ENCODE measurements around the gene RAPGEF4. TPM values are rescaled to one million over a fixed set of nuclear protein-coding genes. Genes with fewer than 3 reads are reported as not detected.

Gene RAPGEF4
- total and polyA plus RNA-seq, 2 of the 13 experiments (the other 11 are each of a cell fraction or from before 2014, with no cell fraction given) = 0.78 to 0.91 TPM

GRCh38 chr2:173010233-173010632, 274.6 kb downstream of the RAPGEF4 start:
- intact Hi-C loops (cut with micrococcal nuclease; ENCODE audit: unreplicated experiment) = no loop called here
- Histone ChIP-seq H4K20me1 (ENCODE audit: insufficient read depth, low read length) (no peaks in the 10 kb centered on the region), H3K4me3 (replicated peaks in 1 of 3; ENCODE audit: insufficient read depth in 1 of 3, low read depth in 2 of 3, low read length in 3 of 3) (no peak overlapping the region), H3K27me3 (ENCODE audit: control insufficient read depth in 1 of 2, insufficient read depth in 2 of 2, low read length in 2 of 2) (peaks cover 0 to 11% of the 10 kb centered on the region in 2 experiments; a peak in 2 of 5 replicates), H3K79me2 (ENCODE audit: insufficient read depth, low read length) (no peaks in the 10 kb centered on the region), H3K9me3 (ENCODE audit: low read length) (no peaks in the 10 kb centered on the region), H2AFZ (ENCODE audit: low read length) (no peak overlapping the region), H3K4me2 (ENCODE audit: low read depth, low read length) (no peak overlapping the region), H3K36me3 (replicated peaks in 1 of 2; ENCODE audit: control insufficient read depth in 1 of 2, insufficient read depth in 2 of 2, low read length in 2 of 2) (no peaks in the 10 kb centered on the region), H3K4me1 (ENCODE audit: insufficient read depth, low read length) (peaks cover 18% of the 10 kb centered on the region), H3K27ac (ENCODE audit: extremely low read length, insufficient read depth, low read length) (no peak overlapping the region), H3K9ac (ENCODE audit: insufficient read depth, low read depth, low read length) (no peak overlapping the region)
- ChIA-PET CTCF (ENCODE audit: low intra/inter-chr PET ratio, low total read pairs) (no interaction called here), POLR2A (no interaction called here)
- FAIRE-seq (no peak), DNase-seq (ENCODE audit: low spot score) (no peak), ATAC-seq (no peak)
- TF ChIP-seq ZNF780A (CRISPR knock-in tag; IDR thresholded peaks at IDR 0.05) (no peak), NFIB (CRISPR knock-in tag; IDR thresholded peaks at IDR 0.05; ENCODE audit: borderline replicate concordance) (no peak)
- TF ChIP-seq, protein P1, sequence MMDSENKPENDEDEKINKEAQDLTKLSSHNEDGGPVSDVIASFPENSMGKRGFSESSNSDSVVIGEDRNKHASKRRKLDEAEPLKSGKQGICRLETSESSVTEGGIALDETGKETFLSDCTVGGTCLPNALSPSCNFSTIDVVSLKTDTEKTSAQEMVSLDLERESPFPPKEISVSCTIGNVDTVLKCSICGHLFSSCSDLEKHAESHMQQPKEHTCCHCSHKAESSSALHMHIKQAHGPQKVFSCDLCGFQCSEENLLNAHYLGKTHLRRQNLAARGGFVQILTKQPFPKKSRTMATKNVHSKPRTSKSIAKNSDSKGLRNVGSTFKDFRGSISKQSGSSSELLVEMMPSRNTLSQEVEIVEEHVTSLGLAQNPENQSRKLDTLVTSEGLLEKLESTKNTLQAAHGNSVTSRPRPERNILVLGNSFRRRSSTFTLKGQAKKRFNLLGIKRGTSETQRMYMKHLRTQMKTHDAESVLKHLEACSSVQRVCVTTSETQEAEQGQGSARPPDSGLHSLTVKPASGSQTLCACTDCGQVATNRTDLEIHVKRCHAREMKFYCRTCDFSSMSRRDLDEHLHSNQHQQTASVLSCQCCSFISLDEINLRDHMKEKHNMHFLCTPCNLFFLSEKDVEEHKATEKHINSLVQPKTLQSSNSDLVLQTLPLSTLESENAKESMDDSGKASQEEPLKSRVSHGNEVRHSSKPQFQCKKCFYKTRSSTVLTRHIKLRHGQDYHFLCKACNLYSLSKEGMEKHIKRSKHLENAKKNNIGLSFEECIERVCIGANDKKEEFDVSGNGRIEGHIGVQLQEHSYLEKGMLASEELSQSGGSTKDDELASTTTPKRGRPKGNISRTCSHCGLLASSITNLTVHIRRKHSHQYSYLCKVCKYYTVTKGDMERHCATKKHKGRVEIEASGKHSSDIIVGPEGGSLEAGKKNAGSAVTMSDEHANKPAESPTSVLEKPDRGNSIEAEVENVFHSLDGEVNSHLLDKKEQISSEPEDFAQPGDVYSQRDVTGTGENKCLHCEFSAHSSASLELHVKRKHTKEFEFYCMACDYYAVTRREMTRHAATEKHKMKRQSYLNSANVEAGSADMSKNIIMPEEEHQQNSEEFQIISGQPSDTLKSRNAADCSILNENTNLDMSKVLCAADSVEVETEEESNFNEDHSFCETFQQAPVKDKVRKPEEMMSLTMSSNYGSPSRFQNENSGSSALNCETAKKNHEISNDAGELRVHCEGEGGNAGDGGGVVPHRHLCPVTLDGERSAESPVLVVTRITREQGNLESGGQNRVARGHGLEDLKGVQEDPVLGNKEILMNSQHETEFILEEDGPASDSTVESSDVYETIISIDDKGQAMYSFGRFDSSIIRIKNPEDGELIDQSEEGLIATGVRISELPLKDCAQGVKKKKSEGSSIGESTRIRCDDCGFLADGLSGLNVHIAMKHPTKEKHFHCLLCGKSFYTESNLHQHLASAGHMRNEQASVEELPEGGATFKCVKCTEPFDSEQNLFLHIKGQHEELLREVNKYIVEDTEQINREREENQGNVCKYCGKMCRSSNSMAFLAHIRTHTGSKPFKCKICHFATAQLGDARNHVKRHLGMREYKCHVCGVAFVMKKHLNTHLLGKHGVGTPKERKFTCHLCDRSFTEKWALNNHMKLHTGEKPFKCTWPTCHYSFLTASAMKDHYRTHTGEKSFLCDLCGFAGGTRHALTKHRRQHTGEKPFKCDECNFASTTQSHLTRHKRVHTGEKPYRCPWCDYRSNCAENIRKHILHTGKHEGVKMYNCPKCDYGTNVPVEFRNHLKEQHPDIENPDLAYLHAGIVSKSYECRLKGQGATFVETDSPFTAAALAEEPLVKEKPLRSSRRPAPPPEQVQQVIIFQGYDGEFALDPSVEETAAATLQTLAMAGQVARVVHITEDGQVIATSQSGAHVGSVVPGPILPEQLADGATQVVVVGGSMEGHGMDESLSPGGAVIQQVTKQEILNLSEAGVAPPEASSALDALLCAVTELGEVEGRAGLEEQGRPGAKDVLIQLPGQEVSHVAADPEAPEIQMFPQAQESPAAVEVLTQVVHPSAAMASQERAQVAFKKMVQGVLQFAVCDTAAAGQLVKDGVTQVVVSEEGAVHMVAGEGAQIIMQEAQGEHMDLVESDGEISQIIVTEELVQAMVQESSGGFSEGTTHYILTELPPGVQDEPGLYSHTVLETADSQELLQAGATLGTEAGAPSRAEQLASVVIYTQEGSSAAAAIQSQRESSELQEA (CRISPR knock-in tag; IDR thresholded peaks at IDR 0.05; ENCODE audit: not compliant biosample characterization) = no peak
- in situ Hi-C loops (cut with HindIII; ENCODE audit: extremely low pct_ligation_motif_present, low pct_unique_long_range_greater_than_20kb) = no loop called here
- WGBS (ENCODE audit: low lambda C conversion rate) = 8% methylated on average over 1 of the region's 1 CpG
- no TSS peak for BruUV-seq (replicated peaks)

All from HepG2 (cell line).